ENCODE data around the gene MTTP. TPM values are rescaled to one million over a fixed set of nuclear protein-coding genes. Genes with fewer than 3 reads are reported as not detected.

The MTTP gene
- total RNA-seq, 1 experiment from 2014 or later = 1.0 TPM

- no peak for DNase-seq (ENCODE audit: low read depth)
Measured at GRCh38 chr4:99670409-99671073, 95.9 kb downstream of the MTTP start.

Other genes starting within 250 kb of the MTTP start
- gene ADH1C, start 222.1 kb upstream of the MTTP start, total RNA-seq (2014; rRNA removed; shearing (Covaris generic)) = not detected in 2 replicates
- not detected in 2 replicates for gene ADH7, start 139.5 kb upstream of the MTTP start, total RNA-seq (2014; rRNA removed; shearing (Covaris generic))
- gene C4orf17, start 63.8 kb upstream of the MTTP start, total RNA-seq (2014; rRNA removed; shearing (Covaris generic)) = not detected in 2 replicates
- gene TRMT10A, start 10.8 kb upstream of the MTTP start, total RNA-seq (2014; rRNA removed; shearing (Covaris generic)) = 3.7 and 5.6 TPM in 2 replicates
- gene C4orf54, start 83.0 kb downstream of the MTTP start, total RNA-seq (2014; rRNA removed; shearing (Covaris generic)) = 0.17 TPM in 1 of 2 replicates, not detected in the other
- gene DAPP1, start 242.0 kb downstream of the MTTP start, total RNA-seq (2014; rRNA removed; shearing (Covaris generic)) = 0.03 and 0.17 TPM in 2 replicates

Measured in Daoy (cell line).